GM19372 (cell line): ENCODE results near the gene TCF7L1.
"Not testable (repeated sequence)": the region's sequence is repeated elsewhere in the genome, so short reads cannot be mapped to it uniquely, and the experiment has no call there.

Source experiments
- ATAC-seq: cut with Tn5 transposase; IDR thresholded peaks from one replicate; pipeline ENCODE4 v1.9.1; 2021; ENCODE audit warnings: mild to moderate bottlenecking, low read depth, moderate library complexity; ENCODE audit not compliant: unreplicated experiment

The TCF7L1 gene

DNA sequence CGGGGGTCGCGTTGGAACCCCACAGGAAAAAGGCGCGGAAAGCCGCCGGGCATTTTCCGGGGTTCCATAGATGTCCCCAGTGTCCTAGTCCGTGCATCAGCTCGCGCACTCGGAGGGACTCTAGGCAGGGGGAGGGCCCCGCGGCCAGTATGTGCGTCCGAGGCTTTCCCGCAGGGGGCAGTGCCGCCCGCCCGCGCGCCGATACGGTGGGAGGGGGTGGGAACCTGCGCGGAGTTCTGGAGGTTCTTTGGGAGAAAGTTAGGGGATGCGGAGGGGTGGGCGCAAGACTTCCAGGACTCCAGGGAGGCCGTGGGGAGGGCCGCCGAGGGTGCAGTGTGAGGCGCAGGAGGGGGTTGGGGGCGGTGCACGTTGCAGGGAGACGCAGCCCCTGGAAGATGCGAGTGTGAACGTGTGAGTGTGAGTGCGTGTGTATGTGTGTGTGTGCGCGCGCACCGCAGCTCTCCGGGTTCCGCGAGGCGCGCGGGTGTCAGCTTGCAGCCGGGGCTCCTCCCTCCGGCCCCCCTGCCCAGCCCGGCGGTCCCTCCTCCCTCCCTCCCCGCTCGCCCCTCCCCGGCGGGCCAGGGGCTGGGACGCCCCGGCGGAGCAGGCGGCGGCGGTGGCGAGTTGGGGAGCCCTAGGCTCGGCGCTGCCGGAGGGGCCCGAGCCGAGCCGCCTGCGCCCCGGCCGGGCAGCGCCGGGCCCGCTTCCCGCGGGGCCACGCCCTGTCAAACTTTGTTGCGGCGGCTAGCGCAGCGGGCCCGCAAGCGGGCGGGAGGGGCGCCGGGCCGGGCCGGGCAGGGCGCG, at the start of gene TCF7L1:
TCF7L1 (plus strand) TSS at position 559 of the 804 bp plus-strand sequence. CDS start 293 bp downstream, outside the sequence.
- ATAC-seq: peak; percentile 47

DNA sequence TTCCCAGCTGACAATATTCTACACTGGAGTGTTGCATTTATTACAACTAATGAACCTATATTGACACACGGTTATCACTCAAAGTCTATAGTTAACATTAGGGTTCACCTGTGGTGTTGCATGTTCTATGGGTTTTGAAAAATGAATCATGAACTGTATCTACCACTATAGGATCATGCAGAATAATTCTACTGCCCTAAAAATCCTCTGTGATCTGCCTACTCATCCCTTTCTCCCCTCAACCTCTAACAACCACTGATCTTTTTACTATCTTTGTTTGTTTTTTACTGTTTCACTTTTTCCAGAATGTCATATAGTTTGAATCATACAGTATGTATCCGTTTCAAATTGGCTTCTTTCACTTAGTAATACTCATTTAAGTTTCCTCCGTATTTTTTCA, 47.6 kb upstream of the TCF7L1 start:
- ATAC-seq: no peak

GRCh38 chr2:85087541-85087940, 45.7 kb upstream of the TCF7L1 start:
- ATAC-seq: no peak

DNA sequence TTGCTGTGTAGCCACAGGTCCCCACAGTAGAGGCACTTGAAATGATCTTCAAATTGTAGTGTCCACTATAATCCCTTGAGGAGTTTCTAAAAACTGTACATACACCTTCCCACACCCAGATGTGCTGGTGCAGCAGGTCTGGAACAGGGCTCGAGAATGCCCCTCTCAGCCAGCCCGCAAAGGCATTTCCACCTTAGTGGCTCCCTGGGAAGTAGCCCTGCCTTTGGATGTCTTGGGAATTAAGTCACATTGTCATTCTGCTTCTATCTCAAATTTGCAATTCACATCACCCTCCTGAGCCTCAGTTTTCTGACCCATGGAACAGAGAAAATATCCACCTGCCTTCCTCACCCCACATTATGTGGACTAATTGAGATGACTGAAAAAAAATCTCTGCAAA, 44.3 kb upstream of the TCF7L1 start:
- no peak for ATAC-seq

GRCh38 chr2:85089585-85089984, 43.6 kb upstream of the TCF7L1 start:
- no peak for ATAC-seq

DNA sequence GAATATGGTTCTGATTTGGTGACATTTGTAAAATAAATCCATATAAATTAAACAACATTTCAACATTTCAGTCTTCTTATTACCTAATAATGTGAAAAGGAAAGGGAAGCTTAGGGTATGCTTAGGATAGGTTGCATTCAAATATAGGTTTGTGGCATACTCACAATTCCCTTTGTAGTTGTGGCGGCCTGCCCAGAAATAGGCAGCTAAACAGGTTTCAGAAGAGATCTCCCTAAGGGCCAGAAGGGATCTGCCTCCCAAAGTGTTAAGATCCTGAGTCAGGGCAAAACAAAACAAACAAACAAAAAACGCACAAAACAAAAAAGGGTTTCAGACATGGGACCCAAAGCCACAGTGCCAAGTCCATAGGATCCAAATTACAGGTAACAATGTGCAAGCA, 41.4 kb upstream of the TCF7L1 start:
- ATAC-seq: no peak

GRCh38 chr2:85095094-85095493, 38.1 kb upstream of the TCF7L1 start:
- no peak for ATAC-seq

GRCh38 chr2:85096616-85097015, 36.6 kb upstream of the TCF7L1 start:
- ATAC-seq: no peak

DNA sequence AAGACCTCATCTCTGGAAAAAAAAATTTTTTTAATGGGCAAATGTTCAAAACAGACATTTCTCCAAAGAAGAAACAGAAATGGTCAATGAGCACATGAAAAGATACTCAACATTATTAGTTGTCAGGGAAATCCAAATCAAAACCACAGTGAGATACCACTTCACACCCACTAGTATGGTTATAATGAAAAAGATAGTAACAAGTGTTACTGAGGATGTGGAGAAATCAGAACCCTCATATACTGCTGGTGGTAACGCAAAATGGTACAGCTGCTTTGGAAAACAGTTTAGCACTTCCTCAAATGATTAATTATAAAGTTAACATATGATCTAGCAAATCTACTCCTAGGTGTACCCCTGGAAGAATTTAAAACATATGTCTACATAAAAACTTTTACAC, 29.0 kb upstream of the TCF7L1 start:
- no peak for ATAC-seq

GRCh38 chr2:85106489-85107180, 26.6 kb upstream of the TCF7L1 start:
- ATAC-seq: no peak

- no peak for ATAC-seq
Measured at GRCh38 chr2:85110991-85111560, 22.1 kb upstream of the TCF7L1 start.

DNA sequence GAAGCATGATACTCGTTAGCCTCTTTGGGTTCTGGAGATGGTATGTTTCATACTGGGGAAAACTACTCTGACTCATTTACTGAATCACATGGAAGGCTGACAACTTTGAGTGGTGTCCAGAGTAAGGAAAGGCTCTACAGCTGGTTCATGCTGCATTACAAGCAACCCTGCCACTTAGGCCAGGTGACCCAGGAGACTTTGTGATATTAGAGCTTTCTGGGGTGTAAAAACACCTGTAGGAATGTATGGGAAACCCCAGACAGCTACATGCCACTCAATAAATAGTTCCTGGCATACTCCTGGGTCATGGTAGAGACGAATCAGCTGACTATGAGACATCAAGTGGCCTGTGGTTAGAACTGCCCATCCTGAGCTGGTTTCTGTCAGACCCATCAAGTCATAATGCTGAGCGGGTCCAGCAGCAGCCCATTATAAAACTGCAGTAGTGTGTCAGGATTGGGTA, 21.3 kb upstream of the TCF7L1 start:
- ATAC-seq: no peak

DNA sequence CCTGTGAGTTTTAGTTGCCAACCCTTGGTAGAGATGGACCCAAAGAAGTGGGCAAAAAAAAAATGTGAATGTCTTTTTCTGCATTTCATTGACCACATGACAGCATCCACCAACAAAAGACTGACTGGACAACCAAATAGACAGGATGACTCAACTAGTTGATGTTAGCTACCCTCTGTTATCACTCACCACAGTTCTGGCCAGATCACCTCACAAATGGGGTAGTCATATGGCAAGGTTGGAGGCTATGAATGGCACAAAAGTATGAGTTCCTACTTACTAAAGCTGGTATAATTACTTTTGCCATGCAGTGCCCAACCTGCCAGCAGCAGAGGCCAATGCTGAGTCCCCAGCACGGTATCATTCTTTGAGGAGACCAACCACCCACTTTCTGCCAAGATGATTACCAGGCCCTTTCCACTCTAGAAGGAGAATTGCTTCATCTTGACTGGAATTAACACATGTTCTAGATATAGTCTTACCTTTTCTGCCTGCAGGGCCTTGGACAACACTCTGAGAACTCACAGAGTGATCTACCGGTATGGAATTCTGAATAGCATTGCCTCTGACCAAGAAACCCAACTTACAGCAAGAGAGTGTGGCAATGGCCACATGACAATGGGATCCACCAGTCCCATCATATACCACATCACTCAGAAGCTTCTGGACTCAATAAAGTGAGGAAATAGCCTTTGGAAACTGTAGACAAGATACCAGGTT, 20.1 kb upstream of the TCF7L1 start:
- ATAC-seq: no peak

DNA sequence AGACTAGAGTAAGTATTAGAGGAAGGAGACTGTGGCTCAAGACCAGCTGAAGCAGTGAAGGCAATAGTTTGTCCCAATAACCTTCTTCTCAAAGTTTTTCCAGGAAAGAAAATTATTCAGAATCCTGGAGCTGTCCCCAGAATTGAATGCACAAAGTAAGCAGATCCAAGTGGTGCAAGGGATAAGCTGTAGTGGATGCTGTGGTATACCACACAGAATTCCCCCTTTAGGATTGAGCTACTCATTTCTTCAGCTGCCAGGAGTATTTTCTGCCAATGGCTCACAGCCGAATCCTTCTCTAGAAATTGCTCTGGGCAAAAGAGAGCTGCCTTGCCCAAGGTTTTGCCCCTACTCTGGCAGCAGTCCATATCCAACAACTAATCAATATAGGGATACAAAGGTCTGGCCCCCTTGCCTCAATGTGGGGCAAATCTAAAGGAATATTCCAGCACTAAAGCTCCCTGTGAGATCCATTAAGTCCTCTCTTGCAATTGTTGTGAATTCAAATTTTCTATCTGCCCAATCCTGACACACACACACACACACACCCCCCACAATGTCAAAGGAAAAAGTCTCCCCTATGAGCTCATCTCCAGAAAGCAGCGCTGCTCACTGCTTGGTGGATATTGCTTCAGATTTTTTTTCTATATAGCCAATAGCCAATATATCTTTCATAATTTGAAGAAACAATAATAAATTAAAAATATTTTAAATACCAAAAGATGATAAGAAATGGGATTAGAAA, 18.4 kb upstream of the TCF7L1 start:
- no peak for ATAC-seq

GRCh38 chr2:85116207-85116606, 17.0 kb upstream of the TCF7L1 start:
- ATAC-seq: no peak

GRCh38 chr2:85119900-85120299, 13.3 kb upstream of the TCF7L1 start:
- ATAC-seq: no peak

GRCh38 chr2:85120363-85120762, 12.8 kb upstream of the TCF7L1 start:
- no peak for ATAC-seq

- ATAC-seq: not testable (repeated sequence)
Measured at GRCh38 chr2:85126462-85126861, 6.7 kb upstream of the TCF7L1 start.

- no peak for ATAC-seq
Measured at GRCh38 chr2:85129861-85130260, 3.3 kb upstream of the TCF7L1 start.

GRCh38 chr2:85130407-85130806, 2.8 kb upstream of the TCF7L1 start:
- no peak for ATAC-seq
